Gastroesophageal sphincter (tissue), 3 donors: ENCODE results near the gene IFNW1.

ENCODE experiments used
- EP300 ChIP-seq: sonication (generic); formaldehyde crosslinking; IDR thresholded peaks from one replicate; pipeline ENCODE4 v1.6.1; 2017; ENCODE audit warnings: antibody characterized with exemption, mild to moderate bottlenecking
- POLR2A ChIP-seq, 2 donors: fragments of 450-650 bp; IDR thresholded peaks; one replicate each; pipeline ENCODE4 v1.6.1; 2017; ENCODE audit warnings: antibody characterized with exemption in 2 of 2, mild to moderate bottlenecking in 2 of 2, moderate library complexity in 1 of 2
- POLR2AphosphoS5 ChIP-seq: sonication (generic); formaldehyde crosslinking; IDR thresholded peaks from one replicate; pipeline ENCODE4 v1.6.1; 2017; ENCODE audit warnings: antibody characterized with exemption
- TF ChIP-seq, protein P1 (sequence below), 4 experiments: fragments of 200-600 bp in 2 of 4; fragments of 450-650 bp in 2 of 4; sonication (generic) in 1 of 4; IDR thresholded peaks; one replicate each; pipeline ENCODE4 v1.5.1; 2017 to 2019; ENCODE audit warnings: antibody characterized with exemption in 4 of 4, mild to moderate bottlenecking in 2 of 4, moderate library complexity in 2 of 4

DNA sequence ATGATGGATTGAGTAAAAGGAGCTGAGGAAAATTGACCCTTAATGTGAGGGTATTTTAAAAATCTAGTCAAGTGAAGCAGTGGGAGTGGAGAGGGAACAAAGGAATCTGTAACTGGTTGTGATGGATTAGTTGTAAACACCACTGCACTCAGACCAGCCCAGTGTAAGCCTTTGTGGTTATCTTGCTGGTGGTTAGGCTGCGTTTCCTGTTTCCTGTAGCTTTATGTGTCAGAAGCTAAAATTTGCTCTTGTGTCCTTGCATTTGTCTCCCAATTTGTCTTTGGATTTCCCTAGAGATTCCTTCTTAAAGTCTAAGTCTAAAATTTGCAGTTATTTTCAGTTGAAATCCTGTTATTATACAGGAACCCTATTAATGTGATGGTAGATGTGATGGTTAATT, 18.5 kb upstream of the IFNW1 start:
- TF ChIP-seq, protein P1, sequence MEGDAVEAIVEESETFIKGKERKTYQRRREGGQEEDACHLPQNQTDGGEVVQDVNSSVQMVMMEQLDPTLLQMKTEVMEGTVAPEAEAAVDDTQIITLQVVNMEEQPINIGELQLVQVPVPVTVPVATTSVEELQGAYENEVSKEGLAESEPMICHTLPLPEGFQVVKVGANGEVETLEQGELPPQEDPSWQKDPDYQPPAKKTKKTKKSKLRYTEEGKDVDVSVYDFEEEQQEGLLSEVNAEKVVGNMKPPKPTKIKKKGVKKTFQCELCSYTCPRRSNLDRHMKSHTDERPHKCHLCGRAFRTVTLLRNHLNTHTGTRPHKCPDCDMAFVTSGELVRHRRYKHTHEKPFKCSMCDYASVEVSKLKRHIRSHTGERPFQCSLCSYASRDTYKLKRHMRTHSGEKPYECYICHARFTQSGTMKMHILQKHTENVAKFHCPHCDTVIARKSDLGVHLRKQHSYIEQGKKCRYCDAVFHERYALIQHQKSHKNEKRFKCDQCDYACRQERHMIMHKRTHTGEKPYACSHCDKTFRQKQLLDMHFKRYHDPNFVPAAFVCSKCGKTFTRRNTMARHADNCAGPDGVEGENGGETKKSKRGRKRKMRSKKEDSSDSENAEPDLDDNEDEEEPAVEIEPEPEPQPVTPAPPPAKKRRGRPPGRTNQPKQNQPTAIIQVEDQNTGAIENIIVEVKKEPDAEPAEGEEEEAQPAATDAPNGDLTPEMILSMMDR (IDR thresholded peaks at IDR 0.05), result no peak
- TF ChIP-seq POLR2AphosphoS5 (no peak), POLR2A (IDR thresholded peaks at IDR 0.05) (no peak), EP300 (no peak)
